Left lobe of liver (tissue), 2 donors: ENCODE results near the gene CSPG4. TPM values are rescaled to one million over a fixed set of nuclear protein-coding genes. Genes with fewer than 3 reads are reported as not detected.
"Not testable (repeated sequence)": the region's sequence is repeated elsewhere in the genome, so short reads cannot be mapped to it uniquely, and the experiment has no call there.

ENCODE experiments used
- ATAC-seq: fragments of 200-7000 bp; cut with Tn5 transposase; one replicate; pipeline ENCODE4 v1.9.1; 2020; ENCODE audit warnings: mild to moderate bottlenecking, moderate library complexity
- DNase-seq: peaks from one replicate; pipeline ENCODE4 v3.0.0-alpha.2; 2020; ENCODE audit warnings: low spot score
- total RNA-seq: library from RNA; stranded (reverse); gene quantifications from one replicate; pipeline ENCODE4 v1.2.1, GENCODE V29; 2021
- donor health status: DM: no; HTN: no; CAD: no; lungs with moderate emphysema.
- donor health status: DM: no; HTN: yes; CAD: no.

CSPG4 gene
- total RNA-seq, 1 donor from 2014 or later, result 0.23 TPM

DNA sequence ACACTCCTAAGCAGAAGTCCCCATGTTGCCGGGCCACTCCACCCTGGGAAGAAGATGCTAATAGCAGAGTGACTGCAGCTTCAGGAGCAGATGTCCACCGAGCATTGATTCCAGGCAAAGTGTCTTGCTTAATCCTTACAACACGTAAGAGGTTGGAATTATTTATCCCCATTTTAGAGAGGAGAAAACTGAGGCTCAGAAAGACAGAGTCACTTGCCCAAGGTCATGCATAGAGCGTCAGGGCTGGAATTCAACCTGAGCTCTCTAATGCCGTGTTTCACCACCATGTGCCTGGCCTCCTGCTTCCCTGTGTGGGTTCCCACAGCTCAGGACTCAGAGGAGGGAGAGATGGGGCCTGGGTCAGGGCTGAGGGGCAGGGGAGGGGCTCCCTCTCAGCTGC, 7.3 kb downstream of the CSPG4 start:
- not testable (repeated sequence) for ATAC-seq

DNA sequence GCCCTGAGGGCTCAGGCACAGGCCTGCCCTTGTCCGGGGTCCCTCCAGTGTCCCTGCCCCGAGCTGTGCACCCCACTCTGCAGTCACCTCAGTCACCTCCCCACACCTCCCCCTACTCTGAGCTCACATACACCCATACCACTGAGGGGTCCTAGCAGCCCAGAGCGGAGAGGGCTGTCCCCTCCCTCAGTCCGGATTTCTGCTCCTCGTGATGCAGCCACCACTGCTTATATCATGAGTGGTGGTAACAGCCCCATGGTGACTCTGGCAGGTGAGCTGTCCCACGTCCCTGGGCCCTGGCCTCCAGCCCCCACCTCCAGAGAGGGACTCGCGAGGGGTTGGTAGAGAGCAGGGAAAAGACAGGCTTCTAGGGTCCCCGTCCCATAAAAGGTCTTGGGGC, 8.0 kb downstream of the CSPG4 start:
- ATAC-seq, result no peak
- DNase-seq, result no peak

More for the DNA sequence above, 7.3 kb downstream of the CSPG4 start:
- DNase-seq, result not testable (repeated sequence)

DNA sequence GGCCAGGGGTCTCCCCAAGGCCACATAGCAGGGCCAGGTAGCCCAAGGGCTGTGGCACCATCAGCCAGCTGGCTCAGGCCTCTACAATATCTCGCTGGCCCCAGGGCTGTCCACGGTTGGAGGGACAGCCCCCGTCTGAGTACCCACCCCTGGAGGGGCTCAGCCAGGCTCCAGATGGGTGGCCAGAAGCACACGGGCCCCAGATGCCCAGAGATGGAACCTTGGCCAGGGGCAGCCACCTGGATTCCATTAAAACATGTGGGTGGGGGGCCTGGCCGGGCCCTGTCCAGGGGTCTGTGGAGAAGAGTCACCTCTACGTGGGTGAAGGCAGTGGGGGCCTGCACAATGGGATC, 8.4 kb downstream of the CSPG4 start:
- ATAC-seq (no peak), DNase-seq (no peak)

DNA sequence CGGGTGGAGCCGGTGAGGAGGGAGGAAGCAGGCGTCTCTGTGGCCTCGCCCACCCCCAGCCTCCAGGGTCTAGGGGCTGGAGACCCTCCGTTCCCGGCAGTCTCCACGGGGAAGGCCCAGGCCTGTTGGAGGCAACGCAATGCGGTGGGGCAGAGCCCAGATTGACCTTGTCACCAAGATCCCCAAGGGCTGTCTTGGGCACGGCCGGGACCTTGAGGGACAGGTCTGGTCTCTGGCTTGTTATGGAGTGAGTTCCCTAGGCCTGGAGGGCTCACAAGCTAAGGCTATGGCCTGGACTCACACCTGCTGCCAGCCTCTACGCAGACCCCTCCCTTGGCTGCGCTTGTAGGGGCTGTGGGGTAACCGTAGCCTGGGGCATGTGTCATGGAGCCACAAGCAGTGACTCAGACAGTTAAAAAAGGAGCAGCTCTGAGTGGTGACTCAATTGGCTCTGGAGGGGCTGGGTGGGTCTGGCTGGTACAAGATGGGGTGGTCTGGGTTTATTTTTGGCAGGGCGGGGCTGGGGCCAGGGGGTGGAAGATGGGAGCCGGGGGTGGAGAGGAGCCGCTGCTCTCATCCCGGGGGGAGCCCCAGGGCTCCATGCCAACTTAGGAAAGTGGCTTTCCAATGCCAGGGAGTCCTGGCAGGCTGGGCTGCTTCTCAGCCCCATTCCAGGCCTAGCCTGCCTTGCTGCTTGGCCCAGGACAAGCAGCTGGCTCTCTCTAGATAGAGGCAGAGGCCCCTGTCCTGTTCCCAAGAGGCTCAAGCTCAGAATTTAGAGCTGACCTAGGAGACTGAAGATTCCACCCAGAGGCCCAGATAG, 9.0 kb downstream of the CSPG4 start:
- not testable (repeated sequence) for DNase-seq, ATAC-seq

DNA sequence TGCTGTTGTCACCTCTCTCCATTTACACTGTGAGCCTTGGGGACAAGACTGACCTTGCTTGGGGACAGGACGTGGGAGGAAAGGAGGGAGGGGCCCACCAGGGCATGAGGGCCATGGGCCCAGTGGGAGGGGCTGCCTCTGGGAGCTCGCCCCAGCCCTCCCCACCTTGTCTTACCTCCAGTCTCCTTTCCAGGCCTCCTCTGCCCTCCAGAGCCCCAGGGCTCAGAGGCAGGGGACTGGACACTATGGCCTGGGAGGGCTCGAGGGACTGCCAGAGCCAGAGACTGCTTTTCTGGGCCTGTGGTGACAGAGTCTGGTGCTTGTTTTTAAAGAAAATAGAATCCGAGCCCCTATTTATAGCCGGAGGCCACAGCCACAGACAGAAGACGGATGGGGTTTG, 10.2 kb downstream of the CSPG4 start:
- DNase-seq (no peak), ATAC-seq (no peak)

DNA sequence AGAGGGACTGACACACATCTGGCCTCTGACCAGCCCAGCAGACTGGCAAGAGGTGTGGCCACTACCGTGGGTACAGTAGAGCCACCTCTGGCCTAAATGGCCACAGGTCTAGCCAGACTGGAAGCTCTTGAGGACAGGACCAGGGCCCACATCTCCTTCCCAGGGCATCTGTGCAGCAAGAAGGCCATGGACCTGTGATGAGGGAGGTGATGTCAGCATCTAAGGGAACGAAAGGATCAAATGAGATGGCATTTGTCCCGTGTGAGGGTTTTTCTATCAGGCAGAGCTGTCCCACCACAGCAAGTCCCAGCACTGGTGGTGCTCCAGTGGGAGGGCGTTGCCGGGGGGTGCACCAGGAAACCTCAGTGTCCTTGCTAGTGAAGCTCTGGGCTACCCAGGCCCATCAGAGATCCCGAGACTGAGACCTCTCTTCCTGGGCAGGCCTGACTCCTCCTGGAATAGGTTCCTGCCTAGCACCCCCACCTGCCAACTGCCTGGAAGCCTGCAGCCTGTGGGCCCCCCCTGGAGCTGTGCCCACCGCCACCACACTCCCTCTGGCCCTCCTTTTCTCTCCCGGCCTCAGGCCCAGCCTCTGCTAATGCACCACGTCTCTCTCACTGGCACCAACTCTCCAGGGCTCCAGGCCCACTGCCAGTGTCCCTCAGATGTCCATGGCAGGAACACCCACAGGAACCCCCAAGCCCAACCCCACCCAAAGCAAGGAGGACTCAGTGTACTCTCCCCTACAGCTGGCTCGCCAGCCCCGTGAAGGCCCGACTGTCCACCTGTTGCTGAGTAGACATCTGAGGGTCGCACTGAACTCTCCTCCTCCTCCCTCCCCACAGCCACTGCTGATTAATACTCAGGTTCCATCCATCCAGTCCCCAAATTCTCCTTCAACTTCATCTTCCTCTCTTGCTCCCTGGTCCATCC, 11.3 kb downstream of the CSPG4 start:
- not testable (repeated sequence) for DNase-seq, ATAC-seq

DNA sequence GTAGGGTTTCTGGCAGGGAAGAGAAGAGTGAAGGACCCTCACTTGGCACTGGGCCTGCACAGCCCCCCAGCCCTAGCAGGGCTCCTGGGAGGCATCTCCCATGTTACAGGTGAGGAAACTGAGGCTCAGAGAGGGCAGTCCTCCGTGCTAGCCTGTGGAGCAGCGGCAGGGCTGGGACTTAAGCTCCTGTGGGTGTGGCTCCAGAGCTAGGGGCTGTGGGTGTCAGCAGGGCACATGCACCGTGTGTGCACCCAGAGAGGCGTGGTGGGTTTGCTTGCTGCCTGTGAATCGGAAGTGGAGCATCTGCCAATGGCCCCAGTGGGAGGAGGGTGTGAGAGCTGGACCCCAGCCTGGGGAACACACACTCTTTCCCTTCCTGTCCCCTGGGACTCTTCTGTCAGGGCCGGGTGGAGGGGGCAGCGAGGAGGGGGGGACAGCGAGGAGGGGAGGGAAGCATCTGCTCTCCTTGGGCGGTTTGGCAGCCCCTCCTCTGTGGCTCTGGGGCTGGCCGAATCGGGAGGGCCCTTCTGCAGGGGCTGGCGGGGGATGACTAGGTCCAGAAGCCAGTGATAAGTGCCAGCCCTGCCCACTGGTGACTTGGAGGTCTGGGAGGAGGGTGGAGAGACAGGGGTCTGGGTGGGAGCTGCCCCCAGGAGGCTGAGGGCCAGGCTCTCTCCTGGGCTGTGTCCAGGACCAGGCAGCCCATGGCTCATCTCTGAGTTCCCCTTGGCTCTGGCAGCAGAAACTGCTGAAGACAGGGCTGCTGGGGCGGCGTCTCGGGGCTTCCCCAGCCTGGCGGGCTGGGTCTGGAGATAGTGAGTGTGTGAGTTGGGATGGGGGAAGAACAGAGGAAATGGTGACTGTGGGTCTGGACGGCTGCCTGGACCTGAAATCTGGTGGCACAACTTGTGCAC, 12.4 kb downstream of the CSPG4 start:
- DNase-seq, result not testable (repeated sequence)
- ATAC-seq, result peak; percentile 43

DNA sequence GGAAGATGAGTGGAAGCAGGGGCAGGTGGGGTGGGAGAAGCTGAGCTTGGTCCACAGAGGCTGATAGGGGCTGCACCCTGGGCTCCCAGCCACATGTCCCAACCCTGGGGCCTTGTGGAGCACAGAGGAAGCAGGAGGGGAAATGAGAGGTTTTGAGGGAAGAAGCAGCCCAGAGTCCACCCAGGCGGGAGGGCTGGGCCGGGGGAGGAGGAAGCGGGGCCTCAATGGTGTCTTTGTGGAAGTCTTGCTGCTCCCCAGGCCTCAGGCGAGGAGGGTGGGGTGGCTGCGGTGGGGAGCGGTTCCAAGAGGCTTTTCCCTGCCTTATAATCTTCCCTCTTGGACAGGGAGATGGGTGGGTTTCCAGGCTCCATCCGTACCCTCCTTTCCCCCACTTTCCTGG, 13.1 kb downstream of the CSPG4 start:
- not testable (repeated sequence) for DNase-seq
- ATAC-seq, result peak; percentile 38

DNA sequence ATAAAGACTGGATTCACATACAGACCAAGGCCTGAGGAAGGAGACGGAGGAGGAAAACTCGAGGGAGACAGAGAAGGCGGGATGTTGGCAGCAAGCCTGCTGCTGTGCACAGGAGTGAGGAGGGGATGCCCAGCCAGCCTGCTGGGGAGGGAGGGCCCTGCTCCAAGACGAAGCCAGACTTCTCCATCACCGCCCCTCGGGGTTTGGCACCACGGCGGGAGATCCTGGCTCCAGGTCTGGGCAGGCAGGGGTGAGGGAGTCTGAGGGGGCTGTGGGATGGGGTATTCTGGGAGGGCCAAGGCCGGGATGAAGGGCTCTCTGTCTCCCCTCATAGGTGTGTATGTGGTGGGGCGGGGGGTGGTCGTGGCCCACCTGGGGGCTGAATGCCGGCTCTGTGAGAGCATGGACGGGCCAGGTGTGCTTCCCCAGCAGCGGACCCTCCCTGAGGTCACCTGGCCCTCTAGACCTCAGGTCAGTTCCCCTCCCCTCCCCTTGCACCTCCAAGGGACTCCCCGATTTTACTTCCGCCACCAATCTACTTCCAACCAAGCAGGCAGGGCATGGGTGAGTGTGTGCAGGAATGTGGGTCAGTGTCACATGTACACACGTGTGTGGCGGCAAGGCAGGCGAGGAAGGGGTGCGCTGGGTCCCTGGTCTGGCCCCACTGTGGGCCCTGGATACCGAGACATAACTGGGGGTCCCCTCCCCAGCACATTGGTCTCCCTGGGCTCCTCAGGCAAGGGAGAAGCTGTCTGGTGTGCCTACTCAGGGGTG, 14.5 kb downstream of the CSPG4 start:
- ATAC-seq, result not testable (repeated sequence)

DNA sequence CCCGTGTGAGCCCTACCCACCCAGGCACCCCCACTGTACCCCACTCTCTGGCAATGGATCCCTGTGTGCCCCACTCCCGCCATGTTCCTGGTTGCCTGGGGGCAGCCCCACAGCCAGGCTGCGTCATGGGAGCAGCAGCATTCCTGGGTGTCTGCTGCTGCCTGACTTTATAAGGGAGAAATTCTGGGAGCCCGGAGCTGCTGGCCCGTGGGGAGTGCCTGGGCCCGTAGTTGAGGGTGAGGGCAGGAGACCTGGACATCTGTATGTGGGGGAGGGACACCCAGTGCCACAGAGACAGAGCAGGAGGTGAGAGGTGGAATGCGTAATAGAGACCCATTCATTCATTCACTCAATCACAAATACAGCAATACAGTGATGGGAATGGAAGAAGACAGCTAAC, 15.1 kb downstream of the CSPG4 start:
- no peak for DNase-seq
- no peak for ATAC-seq

More for the DNA sequence above, 14.5 kb downstream of the CSPG4 start:
- DNase-seq, result not testable (repeated sequence)

DNA sequence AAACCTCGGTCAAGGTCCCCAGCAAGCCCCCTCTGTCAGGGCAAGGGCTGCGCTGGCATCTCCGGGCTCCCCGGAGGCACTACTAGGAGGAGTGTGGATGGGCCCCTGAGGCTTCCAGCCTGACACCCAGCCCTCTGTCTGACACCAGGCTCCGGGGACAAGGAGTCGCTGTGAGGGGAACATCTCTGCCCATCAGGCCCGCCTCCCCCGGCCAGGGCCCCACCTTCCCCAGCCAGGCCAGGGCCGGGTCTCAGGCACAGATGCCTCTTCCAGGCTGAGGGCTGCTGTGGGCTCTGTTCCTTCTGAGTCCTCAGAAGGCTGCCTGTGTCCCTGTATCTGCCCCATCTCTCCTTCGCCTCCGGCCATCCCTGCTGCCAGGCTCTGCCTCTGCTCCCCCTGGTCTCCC, 15.8 kb downstream of the CSPG4 start:
- ATAC-seq (no peak), DNase-seq (no peak)

DNA sequence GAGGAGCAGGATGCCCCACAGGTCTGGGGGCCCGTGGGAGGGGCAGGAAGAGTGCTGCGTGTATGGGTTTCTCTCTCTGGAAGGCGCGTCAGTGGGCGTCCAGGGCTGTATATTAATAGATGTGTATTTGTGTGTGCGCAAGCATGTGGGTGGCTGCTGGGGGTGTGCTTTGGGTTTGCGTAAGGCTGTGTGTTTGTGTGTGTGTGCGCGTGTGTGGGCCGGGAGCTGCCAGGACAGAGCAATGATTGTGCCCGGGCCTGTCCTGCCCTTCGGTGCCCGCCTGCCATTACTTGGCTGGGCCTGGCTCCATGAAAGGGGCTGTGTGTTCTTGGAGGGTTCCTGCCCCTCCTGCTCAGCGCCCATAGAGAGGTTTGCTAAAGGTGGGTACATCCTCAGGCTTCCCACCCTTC, 16.3 kb downstream of the CSPG4 start:
- no peak for DNase-seq
- no peak for ATAC-seq

DNA sequence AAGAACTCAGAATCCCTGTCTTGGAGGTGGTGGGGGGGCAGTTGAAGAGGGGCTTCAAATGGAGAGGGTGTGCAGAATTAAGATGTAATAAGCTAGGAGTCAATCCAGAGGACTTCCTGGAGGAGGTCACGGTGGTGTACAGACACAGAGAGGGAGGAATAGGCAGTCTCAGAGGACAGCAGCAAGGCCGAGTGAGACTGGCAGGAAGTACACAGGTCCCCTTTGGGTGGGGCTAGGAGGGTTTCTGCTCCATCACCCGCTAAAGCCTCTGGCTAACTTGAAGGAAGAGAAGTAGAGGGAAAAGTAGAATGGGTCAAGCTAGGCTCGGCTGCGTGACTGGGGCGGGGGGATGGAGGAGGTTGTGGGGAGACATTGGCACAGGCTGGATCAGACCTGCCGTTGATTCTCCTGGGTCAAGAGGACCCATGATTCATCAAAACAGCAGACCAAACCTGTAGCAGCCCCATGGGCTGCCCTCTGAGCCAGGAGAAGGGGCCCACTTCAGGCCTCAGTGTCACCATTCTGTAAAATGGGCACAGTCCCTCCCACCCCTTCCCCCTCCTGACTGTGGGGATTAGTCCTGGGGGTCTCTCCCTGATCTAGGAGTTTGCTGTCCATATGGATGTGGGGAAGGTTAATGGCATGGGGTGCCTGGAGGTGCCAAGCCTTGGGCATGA, 16.9 kb downstream of the CSPG4 start:
- no peak for DNase-seq
- ATAC-seq, result no peak

DNA sequence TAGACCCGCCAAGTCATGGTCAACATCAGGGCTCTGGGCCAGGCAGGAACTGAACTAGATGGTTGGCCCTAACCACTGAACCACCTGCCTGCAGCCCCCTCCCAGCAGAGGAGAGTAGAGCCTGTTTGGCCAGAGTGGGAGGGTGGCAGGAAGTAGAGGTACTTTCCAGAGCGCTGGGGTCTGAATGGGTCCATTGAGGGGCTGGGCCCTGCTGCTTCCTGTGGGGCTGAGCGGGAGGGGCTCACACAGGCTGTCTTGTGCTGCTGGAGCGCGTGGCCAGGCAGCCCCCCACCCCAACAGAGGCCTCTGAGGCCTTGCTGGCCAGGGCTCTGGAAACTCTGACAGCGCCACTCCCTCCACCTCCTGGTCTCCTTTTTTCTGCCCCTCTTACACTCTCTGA, 17.4 kb downstream of the CSPG4 start:
- ATAC-seq, result no peak

DNA sequence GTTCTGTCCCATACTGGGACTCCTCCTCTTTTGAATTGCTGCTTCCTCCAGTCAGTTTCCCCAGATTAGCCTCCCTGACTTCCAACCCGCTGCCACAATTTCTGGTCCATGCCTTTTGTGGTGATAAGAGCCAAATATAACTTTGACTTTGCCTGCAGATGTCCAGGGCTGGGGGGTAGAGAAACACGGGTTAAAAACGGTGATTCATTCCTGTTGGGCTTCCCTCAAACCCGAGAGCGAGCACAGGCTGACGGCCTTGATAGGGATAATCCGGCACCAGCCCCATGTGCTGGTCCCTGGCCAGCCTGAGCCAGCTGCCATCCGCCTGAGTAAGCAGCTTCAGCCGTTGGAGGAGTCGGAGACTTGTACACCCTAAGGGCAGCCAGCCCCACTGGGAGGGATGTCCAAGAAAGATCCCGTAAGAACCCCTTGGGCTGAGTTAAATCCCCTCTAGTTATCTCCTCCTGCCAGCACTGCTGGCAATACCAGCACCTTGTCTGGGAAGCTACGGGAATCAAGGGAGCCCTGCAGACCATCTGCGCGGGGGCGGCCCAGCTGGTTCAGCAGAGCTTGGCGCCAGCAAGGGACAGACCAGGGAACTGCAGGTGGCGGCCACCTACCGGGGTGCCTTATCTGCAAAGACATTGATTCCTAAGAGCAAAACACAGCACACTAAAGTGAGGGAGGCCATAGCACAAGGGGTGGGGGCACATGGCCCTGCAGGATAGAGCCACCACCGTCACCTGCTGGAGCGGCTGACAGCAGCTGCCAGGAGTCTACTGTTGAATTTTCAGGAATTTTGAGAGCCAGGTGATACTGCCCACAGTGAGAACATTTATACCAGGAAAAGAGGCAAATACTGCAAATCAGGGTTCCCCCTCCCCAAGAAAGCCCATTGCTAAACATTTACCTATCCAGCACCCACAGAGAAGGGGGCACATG, 18.1 kb downstream of the CSPG4 start:
- peak; percentile 20 for ATAC-seq
- DNase-seq, result no peak

More for the DNA sequence above, 17.4 kb downstream of the CSPG4 start:
- no peak for DNase-seq

DNA sequence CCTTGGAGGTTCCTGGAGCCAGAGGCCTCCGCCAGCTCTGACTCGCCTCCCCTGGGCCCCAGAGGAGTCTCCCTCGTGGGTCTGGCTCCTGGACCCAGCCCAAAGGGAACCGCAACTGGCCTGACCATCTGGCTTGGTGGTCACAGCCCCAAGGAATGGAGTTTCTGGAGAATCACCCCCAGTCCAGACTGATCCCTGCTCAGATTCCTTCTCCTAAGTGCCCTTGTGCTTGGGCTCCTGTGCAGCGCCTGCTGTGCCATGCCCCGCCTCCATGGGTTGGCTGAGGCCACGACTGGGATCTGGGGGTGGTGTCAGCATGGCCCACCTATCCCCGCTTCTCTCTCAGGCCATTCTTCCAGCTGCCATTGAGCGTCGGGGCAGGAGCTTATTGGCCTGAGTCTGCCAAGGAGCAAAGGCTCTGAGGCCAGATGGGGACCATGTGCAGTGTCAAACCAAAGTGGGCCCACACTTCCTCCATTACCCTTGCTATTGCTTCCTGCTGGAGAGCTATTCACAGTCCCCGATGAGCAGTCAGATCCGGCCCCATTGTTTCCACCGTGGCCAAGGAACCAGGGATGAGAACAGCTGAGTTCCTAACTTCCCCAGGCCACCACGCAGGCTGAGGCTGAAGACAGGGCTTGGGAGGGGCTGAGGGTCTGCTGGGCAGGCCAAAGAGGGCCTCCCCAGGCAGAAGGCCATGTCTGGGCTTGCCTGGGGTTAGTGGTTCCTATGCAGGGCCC, 19.0 kb downstream of the CSPG4 start:
- ATAC-seq (no peak), DNase-seq (no peak)

DNA sequence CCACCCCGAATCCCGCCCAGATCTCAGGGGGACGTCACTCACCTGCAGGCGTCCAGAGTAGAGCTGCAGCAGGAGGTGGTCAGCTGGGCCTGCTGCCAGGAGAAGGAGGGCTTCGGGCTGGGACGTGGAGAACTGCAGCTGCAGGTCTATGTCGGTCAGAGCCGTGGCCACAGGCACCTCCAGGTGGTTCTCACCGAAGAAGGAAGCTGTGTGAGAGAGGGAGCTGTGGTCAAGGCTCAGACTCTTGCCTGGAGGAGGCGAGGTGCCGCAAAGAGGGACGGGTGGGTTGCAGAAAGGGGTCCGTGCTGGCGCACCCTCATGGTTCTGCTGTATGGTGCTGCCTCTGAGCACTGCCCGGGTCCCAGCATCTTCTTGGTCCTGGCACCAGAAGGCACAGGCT, 19.6 kb downstream of the CSPG4 start:
- ATAC-seq, DNase-seq: not testable (repeated sequence)
